Measurements from ENCODE around the gene THRAP3. TPM values are rescaled to one million over a fixed set of nuclear protein-coding genes. Genes with fewer than 3 reads are reported as not detected.

Gene THRAP3
- total and polyA plus RNA-seq, 2 of the 8 experiments (the other 6 are each of a cell fraction or from before 2014, with no cell fraction given) = 40.2 to 183 TPM

- no peak overlapping the region for H3K14ac ChIP-seq (ENCODE audit: insufficient read length)
- no peak overlapping the region for H3K56ac ChIP-seq (replicated peaks; ENCODE audit: insufficient read length, low read depth, low read length)
- H4K5ac ChIP-seq (ENCODE audit: insufficient read length, low read depth, low read length) = no peak overlapping the region
- H2BK20ac ChIP-seq (ENCODE audit: low read length) = no peak overlapping the region
- H3K4me2 ChIP-seq (ENCODE audit: insufficient read depth in 1 of 2, low read depth in 2 of 2, low read length in 2 of 2) = no peak overlapping the region
- no peak overlapping the region for H2BK5ac ChIP-seq (ENCODE audit: low read depth, low read length)
- FAIRE-seq (no peak), DNase-seq (ENCODE audit: low read depth in 1 of 2, low spot score in 2 of 2) (no peak)
- H3K36me3 ChIP-seq (ENCODE audit: control insufficient read depth in 2 of 4, insufficient read depth in 4 of 4, low read length in 3 of 4) = peaks cover 19 to 53% (median 39%) of the 10 kb centered on the region in 4 experiments
- ChIA-PET CTCF (ENCODE audit: partially characterized antibody) (interaction anchor here (0.6 to 10.4 kb wide), 7 partner anchors 13 to 121 kb away, joined by 3 to 68 read pairs (median 4); no protein-coding TSS in a partner anchor), POLR2A (ENCODE audit: partially characterized antibody) (interaction anchor here (1.1 kb wide), 1 partner anchor 14 kb away, joined by 3 read pairs; no protein-coding TSS in a partner anchor)
- peaks cover 0 to 12% of the 10 kb centered on the region in 2 experiments for H4K20me1 ChIP-seq (replicated peaks in 1 of 2; ENCODE audit: control insufficient read depth in 1 of 2, insufficient read depth in 2 of 2, low read length in 2 of 2)
- peaks cover 0 to 9% (median 6%) of the 10 kb centered on the region in 4 experiments; a peak in 6 of 7 replicates for H3K4me1 ChIP-seq (replicated peaks in 1 of 4; ENCODE audit: control insufficient read depth in 3 of 4, insufficient read depth in 4 of 4, low read length in 3 of 4)
- H3K27ac ChIP-seq (ENCODE audit: low read depth, low read length) = no peak overlapping the region
- H3K79me2 ChIP-seq (ENCODE audit: control insufficient read depth in 1 of 2, insufficient read depth in 2 of 2, low read length in 2 of 2) = no peaks in the 10 kb centered on the region
- no peak overlapping the region for H2BK15ac ChIP-seq (ENCODE audit: low read length)
- no peaks in the 10 kb centered on the region for H3K27me3 ChIP-seq (replicated peaks in 1 of 4; ENCODE audit: control insufficient read depth in 3 of 4, extremely low read depth in 1 of 4, insufficient read depth in 3 of 4, low read length in 3 of 4)
- H4K91ac ChIP-seq (replicated peaks; ENCODE audit: insufficient read length, low read length) = no peak overlapping the region
- H2BK120ac ChIP-seq (replicated peaks; ENCODE audit: low read depth, low read length) = no peak overlapping the region
- H2AK5ac ChIP-seq (ENCODE audit: low read depth, low read length) = no peak overlapping the region
- no peaks in the 10 kb centered on the region; the same call in 1 of the 2 replicates for H3K79me1 ChIP-seq (ENCODE audit: low read depth, low read length)
- H2BK12ac ChIP-seq (ENCODE audit: low read depth, low read length) = no peak overlapping the region
- H3K9me3 ChIP-seq (ENCODE audit: insufficient read depth in 2 of 2, low read depth in 1 of 2, low read length in 1 of 2) = no peaks in the 10 kb centered on the region
- H3K4me3 ChIP-seq (ENCODE audit: extremely low read depth in 1 of 4, insufficient read depth in 2 of 4, low read depth in 3 of 4, low read length in 4 of 4) = no peak overlapping the region
- H2AFZ ChIP-seq (ENCODE audit: low read length) = no peak overlapping the region
- no peak overlapping the region for H3K18ac ChIP-seq (ENCODE audit: extremely low read depth, low read length)
- H4K8ac ChIP-seq (ENCODE audit: extremely low read depth, insufficient read depth, low read length) = no peak overlapping the region
- no peak overlapping the region for H3K4ac ChIP-seq (replicated peaks; ENCODE audit: insufficient read length, low read depth, low read length)
- 90% methylated on average over 5 of the region's 5 CpGs; no CpG with 5 or more reads in 1 of the 2 experiments for WGBS, 2 experiments (ENCODE audit: extremely low coverage in 1 of 2, insufficient coverage in 1 of 2, insufficient read length in 1 of 2, insufficient replicate concordance in 2 of 2, low coverage in 1 of 2, low lambda C conversion rate in 2 of 2, missing lambda C conversion rate in 1 of 2)
- H3K9ac ChIP-seq (replicated peaks in 1 of 4; ENCODE audit: extremely low read depth in 1 of 4, low read depth in 3 of 4, low read length in 3 of 4) = no peak overlapping the region
- H3K23me2 ChIP-seq (ENCODE audit: low read depth, low read length) = peaks cover 6% of the 10 kb centered on the region
- no peak overlapping the region for H3K23ac ChIP-seq (ENCODE audit: insufficient read length)
- no peak for TF ChIP-seq SIRT6 (IDR thresholded peaks at IDR 0.05; ENCODE audit: low read length)
- TF ChIP-seq SIX5 (IDR thresholded peaks at IDR 0.05; ENCODE audit: low read depth, low read length) = no peak
- no peak for TF ChIP-seq CHD2 (IDR thresholded peaks at IDR 0.05; ENCODE audit: low read length)
- no peak for TF ChIP-seq GTF2F1 (IDR thresholded peaks at IDR 0.05; ENCODE audit: borderline replicate concordance, low read depth, low read length)
- TF ChIP-seq CBX8 (IDR thresholded peaks at IDR 0.05; ENCODE audit: borderline replicate concordance, low read depth, low read length) = no peak
- TF ChIP-seq CBX5 (IDR thresholded peaks at IDR 0.05; ENCODE audit: low read depth, low read length) = no peak
- TF ChIP-seq SUZ12 (IDR thresholded peaks at IDR 0.05; ENCODE audit: low read length) = no peak
- no peak for TF ChIP-seq SIN3A (conservative IDR thresholded peaks at IDR 0.05 in 1 of 2, IDR thresholded peaks at IDR 0.05 in 1 of 2; ENCODE audit: low read depth in 1 of 2, low read length in 2 of 2)
- no peak for TF ChIP-seq POLR2AphosphoS5 (IDR thresholded peaks at IDR 0.05; ENCODE audit: low read depth, low read length)
- TF ChIP-seq TEAD4 (IDR thresholded peaks at IDR 0.05; ENCODE audit: low read depth, low read length) = no peak
- TF ChIP-seq ATF2 (IDR thresholded peaks at IDR 0.05; ENCODE audit: low read length) = no peak
- TF ChIP-seq KDM4A (IDR thresholded peaks at IDR 0.05; ENCODE audit: low read depth, low read length, severe bottlenecking) = no peak
- no peak for TF ChIP-seq PHF8 (conservative IDR thresholded peaks at IDR 0.05; ENCODE audit: low read depth, low read length)
These were observed 79.0 kb downstream of the THRAP3 start for GRCh38 chr1:36303244-36303643.

Measured in H1 (cell line).